Endothelial cell of umbilical vein (primary cell): Measurements from ENCODE around the gene TNFRSF8. TPM values are rescaled to one million over a fixed set of nuclear protein-coding genes. Genes with fewer than 3 reads are reported as not detected.

Experiments
- BruUV-seq: library from RNA; stranded (reverse); fragments of 400-500 nt; replicated peaks from 2 replicates; lab custom pipeline; 2021; lab: Mats Ljungman, UMichigan
- CTCF ChIA-PET: fragments of 300-600, 350-600 bp; sonication (Branson Sonifier 250); formaldehyde crosslinking; loops from one replicate; lab custom pipeline; 2021; ENCODE audit warnings: antibody characterized with exemption, inconsistent platforms; lab: Charles Lee
- POLR2A ChIA-PET: fragments of 300-600, 350-600 bp; sonication (Branson Sonifier 250); formaldehyde crosslinking; loops from one replicate; lab custom pipeline; 2021; ENCODE audit warnings: antibody characterized with exemption, inconsistent platforms; lab: Charles Lee
- DNase-seq: peaks from one replicate; pipeline ENCODE4 v3.0.0-alpha.2; 2011; ENCODE audit warnings: low read depth, low spot score
- FAIRE-seq: peaks from 2 replicates; lab custom pipeline; 2011; peaks lifted over from hg19 to GRCh38; lab: Jason Lieb, UNC
- H2AFZ ChIP-seq: 2 replicates; pipeline ENCODE4 v1.6.0; 2012; ENCODE audit warnings: low read depth, low read length, control low read depth, inconsistent platforms
- H3K27ac ChIP-seq: 2 replicates; pipeline ENCODE4 v1.5.1; 2011; ENCODE audit warnings: low read depth, mild to moderate bottlenecking, control low read depth, low read length, moderate library complexity; ENCODE audit not compliant: insufficient read depth
- H3K27me3 ChIP-seq, 2 experiments: 2 replicates each; pipeline versions ENCODE4 v1.6.0 to v1.6.1; 2011; ENCODE audit warnings: low read length in 2 of 2, mixed read lengths in 1 of 2; ENCODE audit not compliant: control insufficient read depth in 2 of 2, insufficient read depth in 2 of 2
- H3K36me3 ChIP-seq, 2 experiments: 2 replicates in 1 of 2; 3 replicates in 1 of 2; pipeline ENCODE4 v1.5.1; 2011; ENCODE audit warnings: low read length in 2 of 2, mild to moderate bottlenecking in 1 of 2, moderate library complexity in 1 of 2; ENCODE audit not compliant: control insufficient read depth in 2 of 2, insufficient read depth in 2 of 2; ENCODE audit errors: extremely low read depth in 1 of 2
- H3K4me1 ChIP-seq: 3 replicates; pipeline ENCODE4 v1.5.1; 2011; ENCODE audit warnings: mild to moderate bottlenecking, low read length; ENCODE audit not compliant: control insufficient read depth, insufficient read depth; ENCODE audit errors: extremely low read depth
- H3K4me2 ChIP-seq: 2 replicates; pipeline ENCODE4 v1.6.1; 2011; ENCODE audit warnings: low read length, control low read depth, mixed read lengths; ENCODE audit not compliant: insufficient read depth
- H3K4me3 ChIP-seq, 3 experiments: fragments of 200-600 bp in 1 of 3; sonication (generic), shearing (Covaris generic) in 1 of 3; replicated peaks in 1 of 3; 2 replicates each; pipeline ENCODE4 v1.5.1; 2011 to 2016; ENCODE audit warnings: control low read depth in 3 of 3, low read length in 3 of 3, mild to moderate bottlenecking in 2 of 3, inconsistent platforms in 1 of 3, low read depth in 1 of 3, moderate library complexity in 1 of 3; ENCODE audit not compliant: insufficient read depth in 1 of 3
- H3K79me2 ChIP-seq: 2 replicates; pipeline ENCODE4 v1.6.0; 2012; ENCODE audit warnings: low read length, inconsistent platforms; ENCODE audit not compliant: control insufficient read depth, insufficient read depth
- H3K9ac ChIP-seq: replicated peaks from 2 replicates; pipeline ENCODE3; 2011; ENCODE audit warnings: low read length, control low read depth; ENCODE audit not compliant: insufficient read depth; ENCODE audit errors: extremely low read depth
- H3K9me1 ChIP-seq: replicated peaks from 3 replicates; pipeline ENCODE4 v1.6.0; 2011; ENCODE audit warnings: mild to moderate bottlenecking, low read length; ENCODE audit not compliant: control insufficient read depth, insufficient read depth; ENCODE audit errors: extremely low read depth
- H3K9me3 ChIP-seq: replicated peaks from 2 replicates; pipeline ENCODE4 v1.5.1; 2012; ENCODE audit warnings: low read length, inconsistent platforms; ENCODE audit not compliant: control insufficient read depth, insufficient read depth
- H4K20me1 ChIP-seq: replicated peaks from 2 replicates; pipeline ENCODE3; 2011; ENCODE audit warnings: mild to moderate bottlenecking, low read length; ENCODE audit not compliant: control insufficient read depth, insufficient read depth; ENCODE audit errors: extremely low read depth
- CTCF ChIP-seq, 2 donors: IDR thresholded peaks; 1 replicate in 1 of 2; 2 replicates in 1 of 2; pipeline ENCODE4 v1.5.1; 2011; ENCODE audit warnings: low read length in 2 of 2, mild to moderate bottlenecking in 2 of 2, moderate library complexity in 2 of 2, control low read depth in 1 of 2, inconsistent platforms in 1 of 2, low read depth in 1 of 2; ENCODE audit not compliant: insufficient read depth in 1 of 2; ENCODE audit errors: extremely low read depth in 1 of 2
- EZH2 ChIP-seq: IDR thresholded peaks from 2 replicates; pipeline ENCODE4 v1.6.1; 2012; ENCODE audit warnings: borderline replicate concordance, low read depth, mild to moderate bottlenecking, moderate library complexity, low read length, inconsistent platforms; ENCODE audit not compliant: severe bottlenecking
- FOS ChIP-seq: IDR thresholded peaks from 2 replicates; pipeline ENCODE4 v1.6.1; 2011; ENCODE audit warnings: mild to moderate bottlenecking, low read length, moderate library complexity, borderline replicate concordance; ENCODE audit not compliant: insufficient read depth
- GATA2 ChIP-seq: IDR thresholded peaks from 2 replicates; pipeline ENCODE4 v1.7.0; 2011; ENCODE audit warnings: low read depth, mild to moderate bottlenecking, moderate library complexity, mixed read lengths, low read length; ENCODE audit not compliant: insufficient read length, insufficient read depth
- JUN ChIP-seq: IDR thresholded peaks from 2 replicates; pipeline ENCODE4 v1.6.1; 2011; ENCODE audit warnings: borderline replicate concordance, low read depth; ENCODE audit not compliant: insufficient read length, insufficient read depth
- MAX ChIP-seq: IDR thresholded peaks from 2 replicates; pipeline ENCODE4 v1.6.1; 2011; ENCODE audit not compliant: insufficient read depth, insufficient read length
- MYC ChIP-seq: IDR thresholded peaks from one replicate; pipeline ENCODE4 v1.6.1; 2011; ENCODE audit warnings: mild to moderate bottlenecking, low read depth, low read length
- POLR2A ChIP-seq: IDR thresholded peaks from 2 replicates; pipeline ENCODE4 v1.6.1; 2012; ENCODE audit warnings: low read depth, mild to moderate bottlenecking, control low read depth, low read length
- POLR2AphosphoS5 ChIP-seq: IDR thresholded peaks from 2 replicates; pipeline ENCODE4 v1.6.1; 2012; ENCODE audit warnings: low read depth, mild to moderate bottlenecking, control low read depth, low read length, moderate library complexity; ENCODE audit not compliant: insufficient read depth
- dilution Hi-C: fragments of 300-500 bp; cut with MboI; formaldehyde crosslinking; loops from one replicate; pipeline ENCODE4 v1.15.0; 2019; ENCODE audit warnings: low sequenced_read_pairs; ENCODE audit not compliant: extremely low pct_ligation_motif_present
- intact Hi-C: fragments of 100-400 bp; cut with micrococcal nuclease; formaldehyde crosslinking; loops from one replicate; pipeline ENCODE4 v1.10.0; 2022
- polyA plus RNA-seq, 4 experiments: library from polyadenylated mRNA; depleted of rRNA in 3 of 4; stranded (reverse) in 3 of 4; unstranded in 1 of 4; fragments of >200 nt; gene quantifications; 2 replicates each; pipeline versions ENCODE4 v1.2.1 to v1.2.3, GENCODE V29; 2011 to 2012; ENCODE audit warnings: missing spikeins in 1 of 4
- total RNA-seq: library from RNA; stranded (reverse); gene quantifications from 2 replicates; pipeline ENCODE4 v1.2.3, GENCODE V29; 2021

TNFRSF8 gene
- total and polyA plus RNA-seq, 2 donors (not counting 3 experiments of a cell fraction or from before 2014, with no cell fraction given) = 0.47 TPM; not detected in 1

DNA sequence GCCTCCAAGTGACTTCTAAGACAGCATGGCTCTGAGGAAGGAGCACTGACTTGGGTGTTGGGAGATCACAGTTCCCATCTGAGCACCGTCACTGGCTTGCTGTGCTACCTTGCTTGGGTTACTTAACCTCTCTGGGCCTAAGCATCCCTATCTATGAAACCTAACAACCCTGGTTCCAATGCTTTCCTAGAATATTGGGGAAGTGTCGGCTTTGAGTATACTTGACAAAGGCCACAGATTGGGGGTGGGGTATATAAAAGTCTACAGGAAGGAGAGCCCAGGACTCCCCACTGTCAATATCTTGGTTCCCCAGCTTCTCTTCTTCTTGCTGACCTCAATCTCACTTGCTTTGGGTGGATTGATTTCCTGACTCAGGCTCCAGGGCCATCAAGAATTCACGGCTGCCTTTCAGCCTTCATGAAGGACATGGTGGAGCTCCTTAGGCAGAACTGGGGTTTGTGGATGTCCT lies 110.0 kb downstream of the TNFRSF8 start:
- H3K4me2 ChIP-seq = no peak overlapping the region
- H3K9me3 ChIP-seq = no peaks in the 10 kb centered on the region
- no peak overlapping the region for H3K4me3 ChIP-seq
- no peak overlapping the region for H3K9ac ChIP-seq
- H3K27ac ChIP-seq = no peak overlapping the region
- no peaks in the 10 kb centered on the region for H4K20me1 ChIP-seq
- intact Hi-C loops = no loop called here
- H3K4me1 ChIP-seq = peaks cover 39% of the 10 kb centered on the region
- no peak for DNase-seq
- BruUV-seq = no TSS peak
- H3K9me1 ChIP-seq = no peaks in the 10 kb centered on the region
- no peaks in the 10 kb centered on the region for H3K27me3 ChIP-seq
- dilution Hi-C loops = no loop called here
- no peak for FAIRE-seq
- POLR2A ChIA-PET = interaction anchor here (0.9 kb wide), 1 partner anchor 12 kb away, joined by 3 read pairs; no protein-coding TSS in a partner anchor
- H2AFZ ChIP-seq = no peak overlapping the region
- peaks cover 0 to 3% of the 10 kb centered on the region in 2 experiments for H3K36me3 ChIP-seq
- TF ChIP-seq JUN (no peak), EZH2 (no peak), CTCF (IDR thresholded peaks at IDR 0.05; ENCODE audit: extremely low read depth in 1 of 2, insufficient read depth in 1 of 2, low read depth in 1 of 2, low read length in 2 of 2) (no peak), FOS (no peak), MYC (no peak), MAX (no peak), GATA2 (no peak), POLR2AphosphoS5 (no peak), POLR2A (no peak)
- peaks cover 48% of the 10 kb centered on the region for H3K79me2 ChIP-seq
- CTCF ChIA-PET = interaction anchor here (8.1 kb wide), 1 partner anchor 48 kb away, joined by 70 read pairs; no protein-coding TSS in a partner anchor
